ENCODE data around the gene DCAF4. TPM values are rescaled to one million over a fixed set of nuclear protein-coding genes. Genes with fewer than 3 reads are reported as not detected.
A peak's percentile ranks its signal among the peaks of the same experiment; 100 is the strongest.

Gene DCAF4
- total RNA-seq, 1 donor from 2014 or later: 20.4 TPM

- peaks cover 12% of the 10 kb centered on the region for H3K27me3 Mint-ChIP-seq (ENCODE audit: insufficient read depth)
- no peak for DNase-seq (ENCODE audit: low spot score)
- H3K36me3 Mint-ChIP-seq (ENCODE audit: low read depth): no peaks in the 10 kb centered on the region
- intact Hi-C loops (cut with micrococcal nuclease): no loop called here
- H3K9me3 Mint-ChIP-seq: no peaks in the 10 kb centered on the region
- no peak overlapping the region for H3K27ac Mint-ChIP-seq
- peaks cover 28% of the 10 kb centered on the region for H3K4me1 Mint-ChIP-seq (ENCODE audit: low read depth)
- no peak overlapping the region for H3K4me3 Mint-ChIP-seq
These were observed 23.3 kb upstream of the DCAF4 start for GRCh38 chr14:72902801-72903530.

GRCh38 chr14:72903716-72904115 lies 22.5 kb upstream of the DCAF4 start:
- H3K4me1 Mint-ChIP-seq (ENCODE audit: low read depth): peaks cover 28% of the 10 kb centered on the region
- H3K27ac Mint-ChIP-seq: no peak overlapping the region
- intact Hi-C loops (cut with micrococcal nuclease): loop anchor here (2.0 kb wide), 1 partner anchor 309 kb away; no protein-coding TSS in a partner anchor
- H3K27me3 Mint-ChIP-seq (ENCODE audit: insufficient read depth): peaks cover 12% of the 10 kb centered on the region
- no peaks in the 10 kb centered on the region for H3K9me3 Mint-ChIP-seq
- no peak for DNase-seq (ENCODE audit: low spot score)
- no peaks in the 10 kb centered on the region for H3K36me3 Mint-ChIP-seq (ENCODE audit: low read depth)
- H3K4me3 Mint-ChIP-seq: no peak overlapping the region

- H3K4me1 Mint-ChIP-seq (ENCODE audit: low read depth): peaks cover 30% of the 10 kb centered on the region
- H3K27me3 Mint-ChIP-seq (ENCODE audit: insufficient read depth): peaks cover 12% of the 10 kb centered on the region
- no peak overlapping the region for H3K4me3 Mint-ChIP-seq
- H3K9me3 Mint-ChIP-seq: no peaks in the 10 kb centered on the region
- H3K36me3 Mint-ChIP-seq (ENCODE audit: low read depth): no peaks in the 10 kb centered on the region
- no peak overlapping the region for H3K27ac Mint-ChIP-seq
- intact Hi-C loops (cut with micrococcal nuclease): loop anchor here (2.0 kb wide), 1 partner anchor 309 kb away; no protein-coding TSS in a partner anchor
- no peak for DNase-seq (ENCODE audit: low spot score)
These were observed 22.0 kb upstream of the DCAF4 start for GRCh38 chr14:72904218-72904617.

GRCh38 chr14:72904840-72905561 lies 21.3 kb upstream of the DCAF4 start:
- Mint-ChIP-seq H3K4me1 (ENCODE audit: low read depth) (peaks cover 31% of the 10 kb centered on the region), H3K36me3 (ENCODE audit: low read depth) (no peaks in the 10 kb centered on the region), H3K9me3 (no peaks in the 10 kb centered on the region), H3K4me3 (no peak overlapping the region), H3K27ac (no peak overlapping the region), H3K27me3 (ENCODE audit: insufficient read depth) (peaks cover 19% of the 10 kb centered on the region)
- intact Hi-C loops (cut with micrococcal nuclease): loop anchor here (1.0 to 5.0 kb wide), 4 partner anchors 43 to 463 kb away; no protein-coding TSS in a partner anchor
- DNase-seq (ENCODE audit: low spot score): peak; percentile 55

- Mint-ChIP-seq H3K36me3 (ENCODE audit: low read depth) (no peaks in the 10 kb centered on the region), H3K4me1 (ENCODE audit: low read depth) (peaks cover 31% of the 10 kb centered on the region), H3K9me3 (no peaks in the 10 kb centered on the region), H3K4me3 (no peak overlapping the region), H3K27me3 (ENCODE audit: insufficient read depth) (peaks cover 19% of the 10 kb centered on the region), H3K27ac (no peak overlapping the region)
- no peak for DNase-seq (ENCODE audit: low spot score)
- intact Hi-C loops (cut with micrococcal nuclease): loop anchor here (5.0 kb wide), 1 partner anchor 464 kb away; no protein-coding TSS in a partner anchor
These were observed 19.9 kb upstream of the DCAF4 start for GRCh38 chr14:72906316-72906715.

- no peak for DNase-seq (ENCODE audit: low spot score)
- Mint-ChIP-seq H3K4me3 (no peak overlapping the region), H3K9me3 (no peaks in the 10 kb centered on the region), H3K27ac (peak overlapping the region; percentile 30), H3K4me1 (ENCODE audit: low read depth) (peaks cover 31% of the 10 kb centered on the region), H3K36me3 (ENCODE audit: low read depth) (no peaks in the 10 kb centered on the region), H3K27me3 (ENCODE audit: insufficient read depth) (peaks cover 19% of the 10 kb centered on the region)
- intact Hi-C loops (cut with micrococcal nuclease): loop anchor here (5.0 kb wide), 1 partner anchor 465 kb away; no protein-coding TSS in a partner anchor
These were observed 19.4 kb upstream of the DCAF4 start for GRCh38 chr14:72906879-72907278.

GRCh38 chr14:72907886-72908285 lies 18.4 kb upstream of the DCAF4 start:
- H3K27me3 Mint-ChIP-seq (ENCODE audit: insufficient read depth): peaks cover 21% of the 10 kb centered on the region
- H3K4me3 Mint-ChIP-seq: no peak overlapping the region
- no peak for DNase-seq (ENCODE audit: low spot score)
- no peak overlapping the region for H3K27ac Mint-ChIP-seq
- no peaks in the 10 kb centered on the region for H3K9me3 Mint-ChIP-seq
- H3K4me1 Mint-ChIP-seq (ENCODE audit: low read depth): peaks cover 31% of the 10 kb centered on the region
- intact Hi-C loops (cut with micrococcal nuclease): loop anchor here (5.0 kb wide), 1 partner anchor 466 kb away; no protein-coding TSS in a partner anchor
- H3K36me3 Mint-ChIP-seq (ENCODE audit: low read depth): no peaks in the 10 kb centered on the region

GRCh38 chr14:72909163-72909562 lies 17.1 kb upstream of the DCAF4 start:
- DNase-seq (ENCODE audit: low spot score): no peak
- intact Hi-C loops (cut with micrococcal nuclease): loop anchor here (5.0 kb wide), 1 partner anchor 467 kb away; no protein-coding TSS in a partner anchor
- no peak overlapping the region for H3K4me3 Mint-ChIP-seq
- peaks cover 33% of the 10 kb centered on the region for H3K27me3 Mint-ChIP-seq (ENCODE audit: insufficient read depth)
- peaks cover 2% of the 10 kb centered on the region for H3K36me3 Mint-ChIP-seq (ENCODE audit: low read depth)
- H3K9me3 Mint-ChIP-seq: no peaks in the 10 kb centered on the region
- no peak overlapping the region for H3K27ac Mint-ChIP-seq
- H3K4me1 Mint-ChIP-seq (ENCODE audit: low read depth): peaks cover 31% of the 10 kb centered on the region

GRCh38 chr14:72913809-72914208 lies 12.5 kb upstream of the DCAF4 start:
- intact Hi-C loops (cut with micrococcal nuclease): no loop called here
- Mint-ChIP-seq H3K36me3 (ENCODE audit: low read depth) (peaks cover 2% of the 10 kb centered on the region), H3K27me3 (ENCODE audit: insufficient read depth) (peaks cover 42% of the 10 kb centered on the region), H3K4me1 (ENCODE audit: low read depth) (peaks cover 8% of the 10 kb centered on the region), H3K27ac (no peak overlapping the region), H3K4me3 (no peak overlapping the region), H3K9me3 (no peaks in the 10 kb centered on the region)
- no peak for DNase-seq (ENCODE audit: low spot score)

- DNase-seq (ENCODE audit: low spot score): no peak
- Mint-ChIP-seq H3K36me3 (ENCODE audit: low read depth) (peaks cover 2% of the 10 kb centered on the region), H3K27ac (no peak overlapping the region), H3K27me3 (ENCODE audit: insufficient read depth) (peaks cover 52% of the 10 kb centered on the region), H3K9me3 (no peaks in the 10 kb centered on the region), H3K4me1 (ENCODE audit: low read depth) (no peaks in the 10 kb centered on the region), H3K4me3 (no peak overlapping the region)
- intact Hi-C loops (cut with micrococcal nuclease): no loop called here
These were observed 10.1 kb upstream of the DCAF4 start for GRCh38 chr14:72916174-72916573.

GRCh38 chr14:72917094-72917802 lies 9.0 kb upstream of the DCAF4 start:
- Mint-ChIP-seq H3K27me3 (ENCODE audit: insufficient read depth) (peaks cover 52% of the 10 kb centered on the region), H3K9me3 (no peaks in the 10 kb centered on the region), H3K4me1 (ENCODE audit: low read depth) (no peaks in the 10 kb centered on the region), H3K36me3 (ENCODE audit: low read depth) (peaks cover 2% of the 10 kb centered on the region), H3K4me3 (no peak overlapping the region), H3K27ac (no peak overlapping the region)
- intact Hi-C loops (cut with micrococcal nuclease): no loop called here
- no peak for DNase-seq (ENCODE audit: low spot score)

- no peak overlapping the region for H3K27ac Mint-ChIP-seq
- no peaks in the 10 kb centered on the region for H3K4me1 Mint-ChIP-seq (ENCODE audit: low read depth)
- no peaks in the 10 kb centered on the region for H3K36me3 Mint-ChIP-seq (ENCODE audit: low read depth)
- no peak overlapping the region for H3K4me3 Mint-ChIP-seq
- H3K27me3 Mint-ChIP-seq (ENCODE audit: insufficient read depth): peaks cover 44% of the 10 kb centered on the region
- intact Hi-C loops (cut with micrococcal nuclease): no loop called here
- H3K9me3 Mint-ChIP-seq: no peaks in the 10 kb centered on the region
- no peak for DNase-seq (ENCODE audit: low spot score)
These were observed 6.3 kb upstream of the DCAF4 start for GRCh38 chr14:72920008-72920407.

Data from activated T-helper 1 cell treated with anti-CD3 and anti-CD28 coated beads, Interleukin-12 subunit alpha, Interleukin-12 subunit beta, Interleukin-2, Interleukin-4 antibody, amounts not matched to agents 30 ng/mL and 10 ng/mL and 1 ng/mL, durations not matched to agents 14 hours and 24 hours and 36 hours (primary cell).